GM12874 (cell line): ENCODE results near the gene CTPS2.

Experiments
- CTCF ChIP-seq: IDR thresholded peaks from 2 replicates; pipeline ENCODE4 v1.5.1; 2011; ENCODE audit warnings: low read depth, mild to moderate bottlenecking, control low read depth, low read length, moderate library complexity; ENCODE audit not compliant: insufficient read depth

Gene CTPS2

GRCh38 chrX:16719334-16720084 lies 7.0 kb upstream of the CTPS2 start, which contains the start of gene SYAP1:
Gene SYAP1 (plus strand): TSS chrX:16719612. CDS start chrX:16719725, 113 bp downstream.
- no peak for TF ChIP-seq CTCF

GRCh38 chrX:16718824-16719333 lies 6.4 kb upstream of the CTPS2 start:
- no peak for TF ChIP-seq CTCF

GRCh38 chrX:16714504-16714903 lies 2.0 kb upstream of the CTPS2 start:
- no peak for TF ChIP-seq CTCF

GRCh38 chrX:16711893-16712547 lies 449 bp downstream of the CTPS2 start:
- no peak for TF ChIP-seq CTCF

GRCh38 chrX:16711219-16711811 lies 1.2 kb downstream of the CTPS2 start:
- TF ChIP-seq CTCF, result no peak

GRCh38 chrX:16708016-16708415 lies 4.5 kb downstream of the CTPS2 start:
- TF ChIP-seq CTCF, result no peak

- no peak for TF ChIP-seq CTCF
These were observed 7.1 kb downstream of the CTPS2 start for GRCh38 chrX:16705370-16705769.
